ENCODE results near the gene HHAT.

The HHAT gene

DNA sequence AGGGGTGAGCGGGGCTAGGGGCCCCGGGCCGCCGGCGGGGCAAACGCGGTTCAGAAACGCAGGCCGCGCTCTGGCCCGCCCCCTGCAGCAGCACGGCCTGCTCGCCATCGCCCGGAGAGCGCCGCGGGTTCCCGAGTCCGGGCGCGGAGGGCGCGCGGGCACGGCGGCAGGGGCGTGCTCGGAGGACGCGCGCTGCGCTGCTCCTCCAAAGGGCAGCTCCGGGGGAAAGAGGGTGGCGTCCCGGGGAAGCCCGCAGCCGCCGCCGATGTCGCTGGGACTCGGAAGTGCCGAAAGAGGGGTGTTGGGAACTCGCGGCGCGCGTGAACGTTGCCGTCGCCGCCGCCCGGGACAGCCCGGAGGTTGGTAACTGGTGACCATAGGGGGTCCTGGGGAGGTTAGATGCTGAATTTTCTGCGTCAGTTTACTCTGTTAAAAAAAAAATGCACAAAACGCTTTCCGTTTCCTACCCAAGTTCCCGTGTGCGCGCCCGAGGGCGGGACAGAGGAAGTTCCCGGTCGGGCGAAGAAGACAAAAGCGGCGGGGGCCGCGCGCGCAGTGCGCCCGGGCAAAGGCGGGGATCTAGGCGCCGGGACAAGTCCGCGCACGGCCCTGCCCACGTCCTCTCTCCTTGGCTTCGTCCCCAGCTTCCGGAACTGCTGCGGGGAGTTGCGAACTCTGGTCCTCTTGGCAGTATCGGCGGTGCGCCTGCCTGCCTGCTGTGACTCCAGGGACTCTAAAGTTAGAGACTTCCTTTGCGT, at the start of gene HHAT:
TSS of gene HHAT (plus strand) at position 157 of the 758 bp plus-strand sequence. CDS start 20,074 bp downstream, outside the sequence.
- DNase-seq = peak; percentile 78

DNA sequence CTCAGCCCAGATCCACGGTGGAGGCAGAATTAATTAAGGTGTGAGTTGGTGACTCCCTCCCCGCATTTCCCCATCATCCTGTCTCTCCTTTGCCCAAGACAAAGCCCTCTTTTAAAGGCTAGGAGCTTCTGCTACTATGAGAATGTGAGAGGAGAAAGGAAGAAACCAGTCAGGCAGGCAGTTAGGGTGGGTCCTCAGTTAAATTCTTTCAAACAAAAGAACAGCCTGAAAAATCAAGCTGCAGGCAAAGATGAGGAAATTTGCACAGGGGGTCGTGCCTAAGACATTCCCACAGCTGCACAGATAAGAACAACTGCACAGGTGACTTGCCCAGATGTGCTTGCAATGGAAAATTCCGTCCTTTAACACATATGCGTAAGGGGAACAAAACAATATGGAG, 48.5 kb upstream of the HHAT start:
- no peak for DNase-seq

- no peak for DNase-seq
These were observed 40.6 kb upstream of the HHAT start for GRCh38 chr1:210288116-210288515.

DNA sequence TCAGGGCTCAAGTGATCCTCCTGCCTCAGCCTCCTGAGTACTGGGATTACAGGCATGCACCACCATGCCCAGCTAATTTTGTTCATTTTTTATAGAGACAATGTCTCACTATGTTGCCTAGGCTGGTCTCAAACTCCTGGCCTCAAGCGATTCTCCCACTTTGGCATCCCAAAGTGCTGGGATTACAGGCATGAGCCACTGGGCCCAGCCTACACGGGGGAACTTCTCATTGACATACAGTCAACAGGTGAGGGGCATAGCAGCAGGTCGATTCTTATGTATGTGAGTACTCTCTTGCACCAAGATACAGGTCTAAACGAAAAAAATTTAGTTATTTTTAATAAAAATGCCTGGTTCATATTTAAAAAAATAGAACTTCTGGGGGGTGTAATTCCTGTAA, 39.5 kb upstream of the HHAT start:
- DNase-seq = no peak

DNA sequence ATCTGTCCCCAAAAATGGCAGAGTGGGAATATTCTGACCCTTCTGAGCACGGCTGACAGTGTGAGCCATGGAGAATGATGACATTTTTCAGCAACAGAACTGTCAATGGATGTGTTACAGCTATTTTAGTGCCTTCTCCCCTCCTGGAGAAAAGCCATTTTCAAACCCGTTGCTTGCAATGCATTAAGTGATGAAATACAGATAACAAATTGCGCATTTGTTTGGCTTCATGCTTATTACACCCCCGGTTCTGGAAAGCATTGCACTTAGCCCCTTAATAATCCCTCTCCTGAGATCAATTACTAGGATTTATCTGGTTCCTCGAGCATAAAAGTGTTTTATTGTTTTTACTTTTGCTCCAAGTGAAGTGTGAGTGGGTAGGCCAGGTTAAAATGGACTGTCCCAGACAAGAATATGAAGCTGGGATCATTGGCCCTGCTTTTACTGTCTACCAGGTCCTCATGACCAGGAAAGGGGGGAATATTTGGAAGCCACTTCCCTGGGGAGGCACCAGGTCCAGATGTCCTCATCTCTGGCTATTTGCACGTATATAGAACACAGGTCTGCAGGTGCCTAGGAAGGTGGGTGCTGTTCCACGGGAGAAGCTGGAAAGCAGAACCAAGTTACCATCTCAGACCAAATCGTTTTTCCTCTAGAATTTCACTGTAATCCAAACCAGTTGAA, 37.5 kb upstream of the HHAT start:
- no peak for DNase-seq

- no peak for DNase-seq
These were observed 36.9 kb upstream of the HHAT start for GRCh38 chr1:210291786-210292230.

GRCh38 chr1:210292231-210292871, 36.4 kb upstream of the HHAT start:
- DNase-seq = peak; percentile 71

DNA sequence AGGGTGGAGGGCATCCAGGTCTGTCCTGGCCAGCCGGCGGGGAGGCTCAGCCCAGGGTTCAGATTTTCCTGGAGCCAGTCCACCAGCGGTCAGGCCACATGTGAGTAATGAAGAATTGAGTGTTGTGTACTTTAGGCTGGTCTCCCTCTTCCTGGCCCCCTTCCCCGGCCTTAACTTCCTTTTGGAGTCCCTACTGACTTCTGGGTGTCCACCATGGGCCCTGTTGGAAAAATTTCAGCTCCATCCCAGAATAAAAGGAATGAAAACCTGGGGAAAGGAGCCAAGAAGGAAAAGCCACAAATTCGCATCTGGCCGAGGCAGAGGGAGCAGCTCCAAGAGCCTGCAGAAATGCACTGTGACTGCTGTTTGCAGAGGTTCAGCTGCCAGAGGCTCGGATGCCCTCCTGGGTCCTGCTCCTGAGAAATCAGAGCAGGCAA, 35.5 kb upstream of the HHAT start:
- DNase-seq = no peak

- DNase-seq = peak; percentile 80
These were observed 33.5 kb upstream of the HHAT start for GRCh38 chr1:210294999-210295745.

DNA sequence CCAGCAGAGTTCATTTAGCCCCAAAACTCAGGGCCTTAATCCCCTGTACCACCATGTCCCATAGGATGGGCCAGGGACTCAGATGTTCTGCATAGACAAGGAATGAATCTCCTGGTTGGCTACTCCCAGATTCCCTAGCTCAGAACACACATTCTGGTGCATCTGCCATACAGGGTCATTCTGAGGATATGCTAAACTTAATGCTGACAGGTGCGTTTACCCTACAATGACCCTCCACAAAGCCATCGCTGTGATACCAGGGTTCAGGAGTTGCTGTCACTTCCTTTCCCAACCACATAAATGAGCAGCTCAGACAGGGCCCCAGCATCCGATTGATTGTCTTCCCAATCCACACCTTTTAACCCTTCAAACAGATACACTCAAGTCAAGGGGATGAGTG, 32.0 kb upstream of the HHAT start:
- no peak for DNase-seq

GRCh38 chr1:210298296-210298695, 30.4 kb upstream of the HHAT start:
- no peak for DNase-seq

- no peak for DNase-seq
These were observed 29.8 kb upstream of the HHAT start for GRCh38 chr1:210298936-210299335.

DNA sequence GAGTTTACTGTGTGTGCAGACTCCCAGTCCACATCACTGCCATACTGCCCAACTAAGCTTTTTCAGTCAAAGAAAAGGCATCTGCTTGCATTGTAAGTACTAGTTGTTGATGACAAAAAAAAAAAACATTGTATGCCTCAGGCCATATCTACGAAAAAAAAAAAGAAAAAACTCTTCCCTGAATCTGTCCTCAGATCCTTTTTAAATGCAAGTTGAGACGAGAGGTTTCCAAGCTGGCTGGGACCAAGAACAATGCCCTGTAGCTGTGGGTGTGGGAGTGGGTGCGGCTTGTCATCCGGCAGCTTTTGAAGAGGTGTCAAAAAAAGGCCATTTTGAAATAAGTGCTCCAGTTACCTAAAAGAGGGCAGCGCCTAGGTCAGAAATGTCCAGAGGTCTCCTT, 29.2 kb upstream of the HHAT start:
- no peak for DNase-seq

- no peak for DNase-seq
These were observed 27.6 kb upstream of the HHAT start for GRCh38 chr1:210300923-210301614.

DNA sequence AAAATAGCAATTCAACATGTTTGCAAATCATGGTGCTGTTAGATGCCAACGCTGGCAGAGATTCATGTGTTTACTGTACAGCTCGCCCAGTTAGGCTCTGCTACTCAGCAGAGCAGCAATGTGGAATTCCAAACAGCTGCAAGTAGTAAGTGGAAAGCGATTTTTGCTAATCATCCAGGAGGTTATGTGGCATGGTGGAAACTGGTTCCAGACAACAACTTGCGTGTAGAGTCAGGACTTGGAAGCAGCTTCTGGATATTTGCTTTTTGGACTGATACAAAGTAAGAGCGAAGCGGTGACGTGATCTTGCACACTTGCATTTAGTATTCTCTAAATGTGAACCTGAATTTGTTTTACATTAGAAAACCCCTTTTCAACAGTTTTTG, 27.1 kb upstream of the HHAT start:
- no peak for DNase-seq

DNA sequence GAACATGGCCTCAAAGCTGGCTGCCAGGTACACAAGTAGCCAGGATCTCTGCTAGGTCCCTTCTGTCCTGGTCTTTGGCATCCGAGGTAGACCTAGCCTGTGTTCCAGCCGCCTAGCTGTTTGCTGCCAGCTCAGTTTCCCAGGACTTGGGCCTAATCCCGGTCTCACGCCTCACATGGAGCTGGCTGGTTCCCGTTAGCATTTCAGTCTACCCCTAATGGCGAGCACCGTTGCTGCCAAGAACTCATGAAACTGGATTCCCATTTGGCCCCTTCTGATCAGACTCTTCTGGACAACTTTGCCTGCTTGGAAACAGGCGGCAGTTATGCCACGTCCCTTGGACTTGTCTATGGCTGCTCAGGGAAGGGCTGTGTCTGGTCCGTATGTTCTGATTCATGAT, 26.2 kb upstream of the HHAT start:
- DNase-seq = no peak

DNA sequence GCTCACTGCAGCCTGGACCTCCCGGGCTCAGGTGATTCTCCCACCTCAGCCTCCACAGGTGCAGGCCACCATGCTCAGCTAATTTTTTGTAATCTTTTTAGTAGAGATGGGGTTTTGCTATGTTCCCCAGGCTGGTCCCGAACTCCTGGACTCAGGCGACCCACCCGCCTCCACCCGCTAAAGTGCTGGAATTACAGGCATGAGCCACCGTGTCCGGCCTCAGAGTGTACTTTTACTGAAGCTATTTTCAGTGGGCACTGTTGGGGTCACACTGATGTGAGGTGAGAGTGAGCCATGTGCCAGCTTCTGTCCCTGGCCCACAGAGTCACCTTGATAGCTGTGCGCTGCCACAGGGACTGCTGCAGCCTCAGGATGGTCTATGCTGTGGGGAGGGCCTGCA, 25.3 kb upstream of the HHAT start:
- no peak for DNase-seq

DNA sequence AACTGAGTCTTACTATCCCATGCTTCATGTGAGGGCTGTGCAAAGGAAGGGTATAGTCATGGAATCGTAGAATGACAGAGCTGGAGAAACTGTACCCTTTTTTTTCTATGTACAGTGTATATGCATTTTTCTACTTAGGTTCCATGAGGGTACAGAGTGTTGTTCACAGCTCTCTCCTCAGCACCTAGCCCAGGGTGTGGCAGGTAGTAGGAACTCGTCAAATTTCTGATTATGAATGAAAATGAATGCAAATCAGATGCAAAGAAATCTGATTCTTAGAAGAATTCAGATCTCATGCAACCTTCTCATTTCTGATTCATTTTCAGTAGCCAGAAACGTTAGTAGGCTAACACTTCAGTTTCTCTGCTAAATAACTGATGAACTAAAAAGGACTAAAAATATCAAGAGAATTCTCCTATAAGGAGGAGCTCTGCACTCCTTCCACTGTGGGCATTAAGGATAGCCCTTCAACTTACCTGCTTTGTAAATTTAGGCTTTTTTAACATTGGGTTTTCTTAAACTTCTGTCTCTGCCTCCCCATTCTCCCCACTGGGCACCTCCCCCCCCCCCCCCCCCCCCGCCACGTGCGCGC, 18.0 kb upstream of the HHAT start:
- no peak for DNase-seq

GRCh38 chr1:210311726-210312493, 16.8 kb upstream of the HHAT start:
- DNase-seq = no peak

DNA sequence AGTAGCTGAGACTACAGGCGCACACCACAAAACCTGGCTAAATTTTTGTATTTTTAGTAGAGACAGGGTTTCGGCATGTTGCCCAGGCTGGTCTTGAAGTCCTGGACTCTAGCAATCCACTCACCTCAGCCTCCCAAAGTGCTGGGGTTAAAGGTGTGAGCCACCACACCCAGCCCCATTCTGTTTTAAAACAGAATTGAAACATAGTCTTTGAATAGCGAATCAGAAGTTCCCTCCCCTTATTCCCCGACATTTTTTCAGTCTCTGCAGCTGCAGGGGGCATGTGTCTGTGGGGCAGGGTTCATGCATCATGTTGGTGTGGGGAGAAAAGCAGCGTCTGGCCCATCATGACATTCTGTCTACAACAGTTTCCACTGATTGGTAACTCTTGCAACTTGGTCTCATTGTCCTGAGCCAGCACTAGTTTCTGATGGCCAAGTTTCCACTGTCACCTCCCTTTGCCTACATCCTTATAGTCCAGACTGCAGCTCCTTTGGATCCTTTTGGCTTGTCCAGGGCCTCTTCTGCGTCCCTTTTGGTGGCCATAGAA, 15.6 kb upstream of the HHAT start:
- no peak for DNase-seq

DNA sequence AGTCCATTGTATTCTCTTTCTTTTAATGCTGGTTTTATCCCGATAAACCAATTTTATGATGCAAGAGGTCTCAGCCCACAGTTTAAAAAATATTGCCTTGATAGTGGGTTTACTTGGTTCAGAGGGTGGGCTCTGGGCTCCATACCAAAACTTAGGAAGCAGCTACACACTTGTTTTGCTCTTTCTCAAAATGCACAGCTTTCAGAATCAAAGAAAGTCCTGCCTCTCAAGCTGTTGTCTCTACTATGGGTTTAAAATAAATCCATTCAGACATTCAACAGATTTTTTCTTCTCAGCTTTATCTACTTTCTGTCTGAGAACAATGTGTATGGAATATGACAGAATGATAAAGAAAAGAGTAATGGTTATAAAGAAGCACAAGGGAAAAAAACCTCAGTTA, 14.8 kb upstream of the HHAT start:
- no peak for DNase-seq

All from NCI-H1436 (cell line).